ENCODE measurements around the gene AOPEP. TPM values are rescaled to one million over a fixed set of nuclear protein-coding genes. Genes with fewer than 3 reads are reported as not detected.
"Not testable (repeated sequence)": the region's sequence is repeated elsewhere in the genome, so short reads cannot be mapped to it uniquely, and the experiment has no call there.

The AOPEP gene
- total RNA-seq, 2 donors from 2014 or later = 81.5 to 224 TPM

DNA sequence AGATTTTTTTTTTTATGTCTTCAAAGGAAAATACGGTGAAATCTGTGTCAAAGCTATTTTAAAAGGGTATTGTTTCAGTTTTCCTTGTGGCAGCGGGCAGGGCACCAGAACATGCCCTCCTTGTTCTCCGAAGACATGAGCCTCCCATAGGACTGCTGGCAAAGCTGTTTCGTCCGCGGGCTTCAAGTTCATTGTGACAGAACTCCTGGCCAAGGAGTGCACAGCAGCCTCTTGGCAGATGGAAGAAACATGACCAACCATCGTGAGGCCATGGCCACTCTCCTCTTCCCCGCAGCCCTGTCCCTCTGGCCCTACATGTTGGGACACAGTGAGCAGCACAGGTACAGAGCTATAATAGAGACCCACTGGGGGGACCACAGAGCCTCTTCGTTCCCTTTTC, 99.5 kb downstream of the AOPEP start:
- 93 to 96% methylated on average over 9 of the region's 9 CpGs for WGBS, 2 donors
- DNase-seq = no peak
- no peak for ATAC-seq
- Histone ChIP-seq H3K36me3 (replicated peaks in 1 of 2; ENCODE audit: insufficient read depth in 1 of 2, low read depth in 2 of 2) (no peaks in the 10 kb centered on the region), H3K27me3 (no peaks in the 10 kb centered on the region), H3K27ac (no peak overlapping the region), H3K9me3 (no peaks in the 10 kb centered on the region), H3K4me3 (no peak overlapping the region), H3K4me1 (peaks cover 7% of the 10 kb centered on the region)
- no peak for TF ChIP-seq POLR2A (IDR thresholded peaks at IDR 0.05)
- TF ChIP-seq, protein P1, sequence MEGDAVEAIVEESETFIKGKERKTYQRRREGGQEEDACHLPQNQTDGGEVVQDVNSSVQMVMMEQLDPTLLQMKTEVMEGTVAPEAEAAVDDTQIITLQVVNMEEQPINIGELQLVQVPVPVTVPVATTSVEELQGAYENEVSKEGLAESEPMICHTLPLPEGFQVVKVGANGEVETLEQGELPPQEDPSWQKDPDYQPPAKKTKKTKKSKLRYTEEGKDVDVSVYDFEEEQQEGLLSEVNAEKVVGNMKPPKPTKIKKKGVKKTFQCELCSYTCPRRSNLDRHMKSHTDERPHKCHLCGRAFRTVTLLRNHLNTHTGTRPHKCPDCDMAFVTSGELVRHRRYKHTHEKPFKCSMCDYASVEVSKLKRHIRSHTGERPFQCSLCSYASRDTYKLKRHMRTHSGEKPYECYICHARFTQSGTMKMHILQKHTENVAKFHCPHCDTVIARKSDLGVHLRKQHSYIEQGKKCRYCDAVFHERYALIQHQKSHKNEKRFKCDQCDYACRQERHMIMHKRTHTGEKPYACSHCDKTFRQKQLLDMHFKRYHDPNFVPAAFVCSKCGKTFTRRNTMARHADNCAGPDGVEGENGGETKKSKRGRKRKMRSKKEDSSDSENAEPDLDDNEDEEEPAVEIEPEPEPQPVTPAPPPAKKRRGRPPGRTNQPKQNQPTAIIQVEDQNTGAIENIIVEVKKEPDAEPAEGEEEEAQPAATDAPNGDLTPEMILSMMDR (IDR thresholded peaks at IDR 0.05) = no peak
- intact Hi-C loops (cut with DNase I) = no loop called here

DNA sequence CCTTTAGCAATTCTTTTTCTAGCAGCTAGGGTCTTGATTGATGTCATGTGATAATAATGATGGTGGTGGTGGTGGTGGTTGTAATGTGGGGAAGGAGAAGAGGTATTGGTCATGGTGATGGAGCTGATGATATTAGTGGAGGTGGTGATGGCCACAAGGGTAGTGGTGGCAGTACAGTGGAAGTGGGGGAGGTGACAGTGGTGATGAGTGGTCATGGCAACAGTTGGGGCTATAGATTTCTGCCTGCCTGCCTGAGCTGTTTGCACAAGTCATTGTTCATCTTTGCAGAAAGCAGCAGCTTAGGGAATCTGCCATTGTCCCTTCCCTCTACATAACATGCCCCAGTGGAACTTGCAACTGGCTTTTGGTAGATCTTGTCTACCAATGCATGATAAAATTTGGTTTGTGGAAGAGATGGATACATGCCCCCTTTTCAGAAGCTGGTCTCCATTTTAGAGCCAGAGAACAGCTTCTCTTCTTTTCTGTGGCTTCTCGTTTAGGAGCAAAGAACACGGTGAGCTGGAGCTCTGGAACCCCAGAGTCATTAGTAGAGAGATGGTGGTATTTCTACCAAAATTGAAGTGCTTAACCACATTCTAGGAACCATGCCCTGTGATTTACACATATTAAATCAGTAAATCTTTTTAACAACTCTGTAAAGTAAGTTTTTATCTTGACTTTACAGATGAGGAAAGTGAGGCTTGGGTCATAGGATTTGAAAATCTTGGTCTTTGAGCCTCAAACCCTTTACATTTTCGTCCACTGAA, 100.3 kb downstream of the AOPEP start:
- no peak for DNase-seq
- Histone ChIP-seq H3K36me3 (replicated peaks in 1 of 2; ENCODE audit: insufficient read depth in 1 of 2, low read depth in 2 of 2) (no peaks in the 10 kb centered on the region), H3K4me1 (peaks cover 7% of the 10 kb centered on the region), H3K4me3 (no peak overlapping the region), H3K9me3 (peaks cover 0 to 4% (median 0%) of the 10 kb centered on the region in 3 donors), H3K27ac (no peak overlapping the region), H3K27me3 (no peaks in the 10 kb centered on the region)
- no peak for TF ChIP-seq POLR2A (IDR thresholded peaks at IDR 0.05)
- TF ChIP-seq, protein P1 (IDR thresholded peaks at IDR 0.05) = no peak
- intact Hi-C loops (cut with DNase I) = no loop called here
- ATAC-seq = no peak
- 88 to 94% methylated on average over 3 of the region's 3 CpGs for WGBS, 2 donors

DNA sequence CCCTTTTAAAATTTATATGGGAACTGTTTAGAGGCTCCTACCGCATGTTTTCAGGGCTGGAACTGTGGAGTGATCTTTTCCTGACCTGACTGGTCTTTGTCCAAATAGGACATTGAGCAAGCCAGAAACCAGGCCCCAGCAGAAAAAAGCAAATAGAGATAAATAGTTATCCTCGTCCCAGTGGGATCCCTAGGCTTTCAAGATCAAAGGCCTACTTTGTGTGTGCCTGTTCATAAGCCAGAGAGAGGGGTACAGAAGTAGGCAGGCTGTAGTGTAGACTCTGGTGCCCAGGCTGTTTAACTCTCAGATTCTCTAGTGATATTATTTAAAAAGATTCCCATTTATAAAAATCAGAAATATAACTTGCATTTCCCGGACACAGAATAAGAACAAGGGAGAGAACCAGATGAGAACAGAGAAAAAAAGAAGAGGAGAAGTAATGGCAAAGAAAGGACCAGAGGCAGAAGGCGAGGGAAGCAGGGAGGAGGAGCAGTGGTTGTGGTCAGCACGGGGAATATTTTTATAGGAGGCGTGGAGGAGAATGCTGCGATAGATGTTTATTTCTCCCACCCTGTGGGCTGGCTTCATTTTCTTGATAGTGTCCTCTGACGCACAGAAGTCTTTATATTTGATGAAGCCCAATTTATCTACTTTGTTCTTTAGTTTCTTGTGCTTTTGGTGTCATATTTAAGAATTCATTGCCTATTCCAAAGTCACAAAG, 101.2 kb downstream of the AOPEP start:
- Histone ChIP-seq H3K36me3 (replicated peaks in 1 of 2; ENCODE audit: insufficient read depth in 1 of 2, low read depth in 2 of 2) (no peaks in the 10 kb centered on the region), H3K4me3 (no peak overlapping the region), H3K4me1 (peaks cover 7% of the 10 kb centered on the region), H3K9me3 (peaks cover 0 to 4% (median 0%) of the 10 kb centered on the region in 3 donors), H3K27ac (peak overlapping the region in 1 of 4 donors; percentile 9), H3K27me3 (no peaks in the 10 kb centered on the region)
- DNase-seq (peak in 1 of 4 donors; percentile 14), ATAC-seq (no peak)
- TF ChIP-seq POLR2A (IDR thresholded peaks at IDR 0.05) = no peak
- TF ChIP-seq, protein P1 (IDR thresholded peaks at IDR 0.05) = no peak
- intact Hi-C loops (cut with DNase I) = no loop called here
- WGBS, 2 donors = 65 to 70% methylated on average over 8 of the region's 8 CpGs

DNA sequence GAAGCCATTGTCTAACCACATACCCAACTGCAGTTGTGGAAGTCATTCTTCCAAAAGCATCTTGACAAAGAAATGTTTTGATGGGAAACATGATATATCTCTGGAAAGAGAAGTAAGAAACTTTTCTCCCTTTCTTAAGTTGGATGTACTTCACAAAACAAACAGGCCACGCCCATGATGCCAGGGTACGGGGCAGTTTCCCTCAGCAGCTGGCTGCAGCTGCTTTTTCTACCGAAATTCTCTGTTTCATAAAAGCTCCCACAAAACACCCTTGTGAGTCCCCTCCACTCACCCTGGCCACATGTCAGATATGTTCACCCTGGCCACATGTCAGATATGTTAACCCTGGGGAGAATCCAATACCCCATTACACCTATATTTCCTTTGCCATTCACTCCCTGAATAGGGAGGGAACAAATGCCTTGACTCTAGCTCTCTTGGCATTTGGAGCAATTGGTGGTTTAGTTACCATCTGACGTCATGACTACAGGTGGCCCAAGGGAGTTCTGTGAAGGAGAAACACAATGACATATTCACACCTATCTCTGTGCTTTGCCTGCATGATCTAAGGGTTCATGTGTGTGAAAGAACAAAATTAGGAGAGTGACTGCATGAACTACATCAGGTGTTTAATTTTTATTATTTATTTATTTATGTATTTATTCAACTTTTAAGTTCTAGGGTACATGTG, 103.0 kb downstream of the AOPEP start:
- no peak overlapping the region for H3K27ac ChIP-seq
- H3K9me3 ChIP-seq = peaks cover 0 to 4% (median 0%) of the 10 kb centered on the region in 3 donors
- ATAC-seq (no peak), DNase-seq (no peak)
- intact Hi-C loops (cut with DNase I) = no loop called here
- no peaks in the 10 kb centered on the region for H3K36me3 ChIP-seq (replicated peaks in 1 of 2; ENCODE audit: insufficient read depth in 1 of 2, low read depth in 2 of 2)
- H3K4me3 ChIP-seq = no peak overlapping the region
- H3K27me3 ChIP-seq = no peaks in the 10 kb centered on the region
- 88 to 96% methylated on average over 4 of the region's 4 CpGs for WGBS, 2 donors
- H3K4me1 ChIP-seq = peaks cover 7% of the 10 kb centered on the region
- TF ChIP-seq, protein P1 (IDR thresholded peaks at IDR 0.05) = no peak
- no peak for TF ChIP-seq POLR2A (IDR thresholded peaks at IDR 0.05)

DNA sequence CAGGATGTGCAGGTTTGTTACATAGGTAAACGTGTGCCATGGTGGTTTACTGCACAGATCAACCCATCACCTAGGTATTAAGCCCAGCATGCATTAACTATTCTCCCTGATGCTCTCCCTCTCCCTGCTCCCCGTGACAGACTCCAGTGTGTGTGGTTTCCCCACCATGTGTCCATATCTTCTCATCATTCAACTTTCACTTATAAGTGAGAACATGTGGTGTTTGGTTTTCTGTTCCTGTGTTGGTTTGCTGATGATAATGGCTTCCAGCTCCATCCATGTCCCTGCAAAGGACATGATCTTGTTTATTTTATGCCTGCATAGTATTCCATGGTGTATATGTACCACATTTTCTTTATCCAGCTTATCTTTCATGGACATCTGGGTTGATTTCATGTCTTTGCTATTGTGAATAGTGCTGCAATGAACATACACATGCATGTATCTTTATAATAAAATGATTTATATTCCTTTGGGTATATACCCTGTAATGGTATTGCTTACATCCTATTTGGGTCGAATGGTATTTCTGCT, 103.6 kb downstream of the AOPEP start:
- ATAC-seq; H3K36me3 ChIP-seq (replicated peaks in 1 of 2; ENCODE audit: insufficient read depth in 1 of 2, low read depth in 2 of 2); H3K9me3 ChIP-seq; DNase-seq; intact Hi-C loops (cut with DNase I); H3K27me3 ChIP-seq; H3K27ac ChIP-seq; H3K4me3 ChIP-seq; H3K4me1 ChIP-seq: not testable (repeated sequence)
- 62 to 63% methylated on average over 3 of the region's 3 CpGs for WGBS, 2 donors
